Body of pancreas (tissue), 4 donors: ENCODE results near the gene ULK1.

Source experiments
- POLR2A ChIP-seq, 3 donors: fragments of 450-650 bp; IDR thresholded peaks; one replicate each; pipeline ENCODE4 v1.6.1; 2016; ENCODE audit warnings: antibody characterized with exemption in 3 of 3, mild to moderate bottlenecking in 2 of 3
- TF ChIP-seq, protein P1 (sequence below), 7 experiments: fragments of 450-650 bp in 4 of 7; fragments of 200-600 bp in 3 of 7; sonication (generic) in 3 of 7; IDR thresholded peaks; one replicate each; pipeline ENCODE4 v1.5.1; 2016 to 2019; ENCODE audit warnings: antibody characterized with exemption in 7 of 7

DNA sequence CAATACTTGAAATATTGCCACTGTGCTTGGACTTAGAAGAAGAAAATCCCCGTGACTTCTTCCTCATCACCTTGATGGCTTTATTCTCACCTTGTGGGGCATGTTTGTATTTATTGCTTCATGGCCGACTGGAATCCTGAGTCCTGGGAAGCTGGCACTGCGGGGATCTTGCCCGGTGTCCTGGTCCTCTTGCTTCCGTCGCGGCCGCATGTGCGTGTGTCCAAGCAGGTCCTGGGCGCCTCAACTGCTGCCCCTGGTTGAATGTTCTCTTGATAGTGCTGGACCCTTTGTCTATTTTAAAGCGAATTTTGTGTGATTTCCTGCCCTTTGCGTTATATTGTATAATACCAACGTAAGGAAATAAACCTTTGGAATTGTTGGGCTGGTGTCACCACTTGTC lies 28.4 kb downstream of the ULK1 start:
- TF ChIP-seq POLR2A (IDR thresholded peaks at IDR 0.05), result no peak
- TF ChIP-seq, protein P1, sequence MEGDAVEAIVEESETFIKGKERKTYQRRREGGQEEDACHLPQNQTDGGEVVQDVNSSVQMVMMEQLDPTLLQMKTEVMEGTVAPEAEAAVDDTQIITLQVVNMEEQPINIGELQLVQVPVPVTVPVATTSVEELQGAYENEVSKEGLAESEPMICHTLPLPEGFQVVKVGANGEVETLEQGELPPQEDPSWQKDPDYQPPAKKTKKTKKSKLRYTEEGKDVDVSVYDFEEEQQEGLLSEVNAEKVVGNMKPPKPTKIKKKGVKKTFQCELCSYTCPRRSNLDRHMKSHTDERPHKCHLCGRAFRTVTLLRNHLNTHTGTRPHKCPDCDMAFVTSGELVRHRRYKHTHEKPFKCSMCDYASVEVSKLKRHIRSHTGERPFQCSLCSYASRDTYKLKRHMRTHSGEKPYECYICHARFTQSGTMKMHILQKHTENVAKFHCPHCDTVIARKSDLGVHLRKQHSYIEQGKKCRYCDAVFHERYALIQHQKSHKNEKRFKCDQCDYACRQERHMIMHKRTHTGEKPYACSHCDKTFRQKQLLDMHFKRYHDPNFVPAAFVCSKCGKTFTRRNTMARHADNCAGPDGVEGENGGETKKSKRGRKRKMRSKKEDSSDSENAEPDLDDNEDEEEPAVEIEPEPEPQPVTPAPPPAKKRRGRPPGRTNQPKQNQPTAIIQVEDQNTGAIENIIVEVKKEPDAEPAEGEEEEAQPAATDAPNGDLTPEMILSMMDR (IDR thresholded peaks at IDR 0.05), result no peak
